Right cardiac atrium (tissue), 5 donors: Measurements from ENCODE around the gene TRDMT1. TPM values are rescaled to one million over a fixed set of nuclear protein-coding genes. Genes with fewer than 3 reads are reported as not detected.

ENCODE experiments used
- ATAC-seq, 2 donors: fragments of 200-7000 bp; cut with Tn5 transposase; one replicate each; pipeline versions ENCODE4 v1.8.0 to v1.9.1; 2020; ENCODE audit warnings: moderate library complexity in 2 of 2, mild to moderate bottlenecking in 1 of 2
- DNase-seq, 3 donors: peaks; one replicate each; pipeline ENCODE4 v3.0.0-alpha.2; 2020
- H3K27ac ChIP-seq: one replicate; pipeline ENCODE4 v1.5.1; 2013; ENCODE audit warnings: mild to moderate bottlenecking, low read length, control low read depth, moderate library complexity
- H3K27me3 ChIP-seq: one replicate; pipeline ENCODE4 v1.6.1; 2013; ENCODE audit not compliant: control insufficient read depth, insufficient read depth
- H3K4me1 ChIP-seq: one replicate; pipeline ENCODE4 v1.6.1; 2013; ENCODE audit warnings: low read length; ENCODE audit not compliant: control insufficient read depth, insufficient read depth
- H3K4me3 ChIP-seq: one replicate; pipeline ENCODE4 v1.5.1; 2013; ENCODE audit warnings: low read length, control low read depth
- H3K9me3 ChIP-seq: one replicate; pipeline ENCODE4 v1.6.1; 2013; ENCODE audit warnings: low read length; ENCODE audit not compliant: control insufficient read depth
- WGBS: extraction: QIAGEN DNeasy Blood & Tissue Kit; methylation state at CpG from one replicate; pipeline ENCODE4 v1.1.7; 2013; 5-methylcytosine and 5-hydroxymethylcytosine counted together
- intact Hi-C, 4 donors: fragments of 100-400 bp; cut with DNase I; formaldehyde crosslinking; loops; one replicate each; pipeline versions ENCODE4 v1.11.0 to v1.14.0; 2022 to 2023
- long read RNA-seq, 4 donors: library from polyadenylated mRNA; unstranded; transcript quantifications; one replicate each; pipeline ENCODE4 v2.0.0, GENCODE V29; 2020 to 2021
- polyA plus RNA-seq: library from polyadenylated mRNA; stranded (reverse); fragments of 200-250 nt; gene quantifications from one replicate; pipeline ENCODE4 v1.2.3, GENCODE V29; 2013
- total RNA-seq, 4 donors: library from RNA; stranded (reverse); fragmentation: NEBNext Ultra II Directional; extraction: Animal tissue kit (Norgen Biotek cat#: 25700); gene quantifications; one replicate each; pipeline ENCODE4 v1.2.1, GENCODE V29; 2021
- donor health status: healthy with polysubstance abuse.
- donor health status: DM: no; HTN: yes; CAD: no.
- donor health status: DM: no; HTN: no; CAD: no.
- donor health status: DM: no; HTN: yes; CAD: no; lungs with severe emphysema.
- donor health status: DM: yes; HTN: yes; CAD: no.

Gene TRDMT1
- total RNA-seq (1 to 10 TPM; 4.5 to 6.9 (median 5.4) TPM), polyA plus RNA-seq (2.1 TPM)
- long read RNA-seq, donor 1, partial matches to known transcripts: 0 of 6 reads
- long read RNA-seq, donor 1, other reads (novel, unspliced or antisense): 2 of 6 reads
- long read RNA-seq, donor 2, partial matches to known transcripts: 0 of 2 reads
- long read RNA-seq, donor 2, other reads (novel, unspliced or antisense): 1 of 2 reads
- long read RNA-seq, donor 3, full-length matches to known transcripts: 9 of 24 reads
- long read RNA-seq, donor 3, partial matches to known transcripts: 2 of 24 reads
- long read RNA-seq, donor 3, other reads (novel, unspliced or antisense): 13 of 24 reads
- long read RNA-seq, donor 4, full-length matches to known transcripts: 3 of 5 reads
- long read RNA-seq, donor 4, partial matches to known transcripts: 1 of 5 reads
- long read RNA-seq, donor 4, other reads (novel, unspliced or antisense): 1 of 5 reads

DNA sequence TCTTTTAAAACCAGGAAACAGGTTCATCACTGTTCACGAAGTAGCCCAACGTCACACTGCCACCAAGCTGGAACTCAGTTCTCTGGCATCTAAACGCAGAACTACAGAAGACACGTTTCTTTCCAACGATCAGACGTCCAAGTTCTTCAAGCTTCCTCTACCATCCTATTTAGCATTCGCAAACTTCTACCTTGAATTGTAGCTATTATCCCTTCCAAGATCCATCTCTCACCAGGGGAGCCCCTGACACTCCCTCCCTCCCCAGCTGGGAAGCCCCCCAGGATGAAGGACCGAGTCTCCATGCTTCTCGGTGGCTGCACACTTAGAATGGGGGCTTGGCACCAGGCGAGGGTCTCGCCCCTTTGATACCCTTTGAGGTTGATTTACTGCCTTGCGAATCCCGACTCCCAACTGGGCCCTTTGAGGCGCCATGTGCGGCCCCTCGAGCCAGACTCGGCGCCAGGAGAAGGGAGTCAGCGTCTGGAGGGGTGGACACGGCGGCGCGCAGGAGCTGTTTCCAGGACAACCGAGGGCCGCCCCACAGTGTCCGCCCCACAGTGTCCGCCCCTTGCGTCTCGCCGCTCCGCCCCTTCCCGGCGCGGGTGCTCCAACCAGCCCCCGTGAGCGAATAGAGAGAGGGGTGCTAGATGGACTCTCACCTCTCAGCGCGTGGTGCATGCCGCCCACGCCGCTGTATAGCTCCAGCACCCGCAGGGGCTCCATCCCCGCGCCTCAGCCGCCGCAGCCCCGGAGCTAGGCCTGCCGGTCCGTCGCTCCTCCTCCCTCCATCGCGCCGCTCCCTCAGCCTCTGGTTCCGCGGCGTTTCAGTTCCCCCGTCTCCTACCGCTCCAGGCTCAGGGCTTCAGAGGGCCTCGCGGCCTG, at the start of gene TRDMT1:
TRDMT1 (minus strand) TSS at position 761 of the 882 bp plus-strand sequence; CDS start at position 723, 38 bp downstream.
- peak; percentile 91 to 95 (median 94) for DNase-seq
- under 1% methylated on average over 60 of the region's 60 CpGs for WGBS
- Histone ChIP-seq H3K9me3 (no peaks in the 10 kb centered on the region), H3K27ac (peak within 1 kb of the TSS; percentile 84), H3K27me3 (no peaks in the 10 kb centered on the region), H3K4me3 (peak within 1 kb of the TSS; percentile 60), H3K4me1 (no peaks in the 10 kb centered on the region)
- intact Hi-C loops: no loop called here
- ATAC-seq: peak; percentile 100

DNA sequence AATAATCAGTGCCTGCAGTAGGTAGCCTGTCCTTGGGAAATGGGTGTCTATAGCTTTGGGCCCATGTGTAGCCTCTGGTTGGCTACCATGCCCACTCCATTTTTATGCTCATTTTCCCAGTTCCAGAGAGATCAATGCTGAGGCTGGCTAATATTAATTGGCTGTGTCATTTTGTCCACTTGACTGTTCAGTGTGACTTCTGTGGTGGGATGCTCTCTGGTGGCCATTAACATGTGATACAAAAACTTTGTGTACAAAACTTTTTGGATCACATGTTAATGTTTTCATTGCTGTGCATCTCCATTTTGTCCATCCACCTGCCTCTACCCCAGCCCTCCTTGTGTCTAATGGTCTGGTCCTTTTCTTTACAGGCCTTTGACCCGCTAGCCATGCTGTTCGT, 49.3 kb upstream of the TRDMT1 start:
- 90% methylated on average over 2 of the region's 2 CpGs for WGBS
- H3K4me1 ChIP-seq: no peaks in the 10 kb centered on the region
- H3K4me3 ChIP-seq: no peak overlapping the region
- ATAC-seq: peak; percentile 18 to 41
- H3K27me3 ChIP-seq: no peaks in the 10 kb centered on the region
- no peaks in the 10 kb centered on the region for H3K9me3 ChIP-seq
- H3K27ac ChIP-seq: no peak overlapping the region
- intact Hi-C loops: no loop called here
- no peak for DNase-seq

DNA sequence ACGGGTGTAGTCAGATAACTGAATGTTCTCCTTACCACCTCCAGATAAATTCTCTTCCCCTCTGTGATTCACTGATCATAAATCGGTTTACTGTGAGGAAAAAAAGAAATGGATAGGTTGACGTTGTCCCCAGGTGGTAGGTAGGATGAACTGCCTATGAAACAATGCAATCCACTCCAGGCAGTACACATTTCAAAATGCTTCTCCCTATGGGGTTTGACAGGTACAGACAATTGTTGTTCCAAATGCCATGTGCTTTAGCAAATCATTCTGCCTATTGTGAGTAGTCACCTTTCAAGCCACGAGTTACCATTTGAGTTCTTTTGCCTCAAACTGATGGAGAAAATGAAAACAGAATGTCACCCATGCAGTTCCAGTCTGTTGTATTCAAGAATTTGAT, 48.3 kb upstream of the TRDMT1 start:
- ATAC-seq: no peak
- Histone ChIP-seq H3K9me3 (no peaks in the 10 kb centered on the region), H3K27me3 (no peaks in the 10 kb centered on the region), H3K27ac (no peak overlapping the region), H3K4me1 (no peaks in the 10 kb centered on the region), H3K4me3 (no peak overlapping the region)
- DNase-seq: no peak
- intact Hi-C loops: no loop called here
- WGBS: 68% methylated on average over 4 of the region's 4 CpGs

DNA sequence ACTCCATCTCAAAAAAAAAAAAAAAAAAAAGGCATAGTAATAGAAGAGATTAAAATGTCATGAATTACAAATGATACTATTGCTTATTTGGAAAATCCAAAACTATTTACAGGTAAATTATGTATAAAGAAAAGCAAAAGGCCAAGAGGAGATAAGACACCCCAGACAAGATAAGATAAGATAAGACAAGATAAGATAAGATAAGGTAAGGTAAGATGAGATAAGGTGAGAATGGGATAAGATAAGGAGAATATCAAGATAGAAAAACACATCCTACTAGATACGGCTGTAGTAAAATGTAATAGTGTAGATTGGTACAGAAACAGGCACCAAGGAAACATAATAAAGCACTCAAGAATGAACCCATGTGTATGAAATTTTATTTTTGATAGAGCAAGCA, 47.5 kb upstream of the TRDMT1 start:
- no peak overlapping the region for H3K4me3 ChIP-seq
- no peaks in the 10 kb centered on the region for H3K27me3 ChIP-seq
- H3K9me3 ChIP-seq: no peaks in the 10 kb centered on the region
- ATAC-seq: no peak
- DNase-seq: no peak
- no peak overlapping the region for H3K27ac ChIP-seq
- H3K4me1 ChIP-seq: no peaks in the 10 kb centered on the region
- 77% methylated on average over 1 of the region's 1 CpG for WGBS
- intact Hi-C loops: no loop called here

- no peak overlapping the region for H3K27ac ChIP-seq
- H3K4me1 ChIP-seq: no peaks in the 10 kb centered on the region
- 93% methylated on average over 1 of the region's 1 CpG for WGBS
- no peaks in the 10 kb centered on the region for H3K27me3 ChIP-seq
- no peak for DNase-seq
- H3K9me3 ChIP-seq: no peaks in the 10 kb centered on the region
- ATAC-seq: no peak
- H3K4me3 ChIP-seq: no peak overlapping the region
- intact Hi-C loops: no loop called here
Observed at GRCh38 chr10:17247210-17247609, 45.7 kb upstream of the TRDMT1 start.

- H3K4me1 ChIP-seq: no peaks in the 10 kb centered on the region
- ATAC-seq (no peak), DNase-seq (no peak)
- H3K27ac ChIP-seq: no peak overlapping the region
- H3K27me3 ChIP-seq: no peaks in the 10 kb centered on the region
- H3K9me3 ChIP-seq: no peaks in the 10 kb centered on the region
- no peak overlapping the region for H3K4me3 ChIP-seq
- intact Hi-C loops: no loop called here
Observed at GRCh38 chr10:17244700-17245365, 43.4 kb upstream of the TRDMT1 start.

DNA sequence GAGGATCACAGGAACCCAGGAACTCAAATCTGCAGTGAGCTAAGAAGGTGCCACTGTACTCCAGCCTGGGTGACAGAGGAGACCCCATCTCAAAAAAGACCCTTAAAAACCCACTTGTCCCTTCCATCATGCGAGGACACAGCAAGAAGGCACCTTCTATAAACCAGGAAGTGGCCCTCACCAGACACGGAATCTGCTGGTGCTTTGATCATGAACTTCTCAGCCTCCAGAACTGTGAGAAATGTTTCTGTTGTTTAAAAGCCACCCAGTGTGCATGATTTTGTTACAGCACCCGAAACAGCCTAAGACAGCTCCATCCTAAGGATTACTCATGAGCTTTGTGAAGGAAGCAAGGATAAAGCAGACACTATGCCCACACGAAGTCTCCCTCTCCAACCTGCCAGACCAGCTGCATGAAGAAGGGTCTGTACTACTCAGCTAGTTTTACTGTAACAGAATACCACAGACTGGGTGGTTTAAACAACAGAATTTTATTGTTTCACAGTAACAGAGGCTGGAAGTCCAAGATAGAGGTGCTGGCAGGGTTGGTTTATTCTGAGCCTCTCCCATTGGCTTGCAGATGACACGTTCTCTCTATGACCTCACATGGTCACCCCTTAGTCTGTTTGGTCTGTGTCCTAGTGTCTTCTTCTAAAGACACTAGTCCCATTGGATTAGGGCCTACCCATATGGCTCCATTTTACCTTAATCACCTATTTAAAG, 40.3 kb upstream of the TRDMT1 start:
- H3K4me1 ChIP-seq: no peaks in the 10 kb centered on the region
- 93% methylated on average over 5 of the region's 5 CpGs for WGBS
- no peak overlapping the region for H3K27ac ChIP-seq
- no peak overlapping the region for H3K4me3 ChIP-seq
- no peaks in the 10 kb centered on the region for H3K9me3 ChIP-seq
- intact Hi-C loops: no loop called here
- no peak for ATAC-seq
- no peak for DNase-seq
- H3K27me3 ChIP-seq: no peaks in the 10 kb centered on the region

DNA sequence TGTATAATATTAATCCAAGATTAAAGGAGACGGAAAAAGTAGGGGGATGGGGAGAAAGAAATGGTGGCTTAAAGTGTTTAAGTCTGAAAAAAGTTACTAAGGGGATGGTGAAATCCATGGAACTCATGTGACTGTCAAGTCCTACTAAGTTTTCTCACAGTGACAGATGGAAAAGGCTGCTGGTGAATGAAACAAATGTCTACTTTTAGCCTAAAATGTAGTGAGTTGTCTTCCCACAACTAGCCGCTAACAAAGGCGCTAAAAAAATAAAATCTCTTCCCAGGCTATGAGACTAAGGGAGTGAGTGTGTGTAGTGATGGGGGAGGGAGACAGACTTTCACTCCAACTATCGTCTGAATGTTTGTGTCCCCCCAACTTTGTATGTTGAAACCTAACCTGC, 39.1 kb upstream of the TRDMT1 start:
- Histone ChIP-seq H3K27ac (no peak overlapping the region), H3K9me3 (no peaks in the 10 kb centered on the region), H3K27me3 (no peaks in the 10 kb centered on the region), H3K4me1 (no peaks in the 10 kb centered on the region), H3K4me3 (no peak overlapping the region)
- ATAC-seq (no peak), DNase-seq (no peak)
- WGBS: 79% methylated on average over 4 of the region's 4 CpGs
- intact Hi-C loops: no loop called here

- no peak for ATAC-seq
- Histone ChIP-seq H3K9me3 (no peaks in the 10 kb centered on the region), H3K4me1 (no peaks in the 10 kb centered on the region), H3K4me3 (no peak overlapping the region), H3K27me3 (no peaks in the 10 kb centered on the region), H3K27ac (no peak overlapping the region)
- intact Hi-C loops: no loop called here
- WGBS: 95% methylated on average over 2 of the region's 2 CpGs
- no peak for DNase-seq
Observed at GRCh38 chr10:17240096-17240495, 38.6 kb upstream of the TRDMT1 start.

- 92% methylated on average over 6 of the region's 6 CpGs for WGBS
- ATAC-seq (no peak), DNase-seq (no peak)
- H3K27ac ChIP-seq: no peak overlapping the region
- no peaks in the 10 kb centered on the region for H3K4me1 ChIP-seq
- no peak overlapping the region for H3K4me3 ChIP-seq
- intact Hi-C loops: no loop called here
- no peaks in the 10 kb centered on the region for H3K9me3 ChIP-seq
- no peaks in the 10 kb centered on the region for H3K27me3 ChIP-seq
Observed at GRCh38 chr10:17239345-17240085, 38.0 kb upstream of the TRDMT1 start.
